Common myeloid progenitor, CD34-positive (primary cell): ENCODE measurements around the gene CCDC85C.

ENCODE experiments used
- CTCF ChIA-PET: fragments of 350-600 bp; sonication (Branson Sonifier 250); formaldehyde crosslinking; loops from one replicate; lab custom pipeline; 2021; ENCODE audit warnings: antibody characterized with exemption; lab: Charles Lee
- POLR2A ChIA-PET: fragments of 350-600 bp; sonication (Branson Sonifier 250); formaldehyde crosslinking; loops from one replicate; lab custom pipeline; 2021; ENCODE audit warnings: antibody characterized with exemption; lab: Charles Lee
- DNase-seq, 3 donors: peaks; one replicate each; pipeline versions ENCODE4 v3.0.0 to v3.0.0-alpha.2; 2013
- H3K27ac ChIP-seq, 2 experiments: 1 replicate in 1 of 2; 2 replicates in 1 of 2; pipeline ENCODE4 v1.7.0; 2013; ENCODE audit warnings: inconsistent platforms in 2 of 2, low read length in 2 of 2, mild to moderate bottlenecking in 2 of 2, low read depth in 1 of 2, moderate library complexity in 1 of 2; ENCODE audit not compliant: severe bottlenecking in 2 of 2, insufficient read depth in 1 of 2, poor library complexity in 1 of 2
- H3K27me3 ChIP-seq, 5 experiments: replicated peaks in 2 of 5; 1 replicate in 3 of 5; 2 replicates in 2 of 5; pipeline versions ENCODE4 v1.6.1 to v1.7.0; 2013; ENCODE audit warnings: low read length in 4 of 5, mild to moderate bottlenecking in 2 of 5, moderate library complexity in 2 of 5, inconsistent platforms in 1 of 5; ENCODE audit not compliant: insufficient read depth in 5 of 5, control insufficient read depth in 4 of 5
- H3K36me3 ChIP-seq, 4 experiments: 1 replicate in 2 of 4; 2 replicates in 2 of 4; pipeline versions ENCODE4 v1.6.1 to v1.7.0; 2013; ENCODE audit warnings: low read length in 3 of 4, control low read depth in 1 of 4, mild to moderate bottlenecking in 1 of 4; ENCODE audit not compliant: control insufficient read depth in 4 of 4, insufficient read depth in 4 of 4
- H3K4me1 ChIP-seq, 4 experiments: 1 replicate in 3 of 4; 2 replicates in 1 of 4; pipeline versions ENCODE4 v1.6.1 to v1.7.1; 2013; ENCODE audit warnings: low read length in 3 of 4, mild to moderate bottlenecking in 3 of 4, control low read depth in 1 of 4, inconsistent platforms in 1 of 4, moderate library complexity in 1 of 4; ENCODE audit not compliant: control insufficient read depth in 4 of 4, insufficient read depth in 4 of 4; ENCODE audit errors: control extremely low read depth in 1 of 4
- H3K4me3 ChIP-seq, 7 experiments: 1 replicate in 4 of 7; 2 replicates in 3 of 7; pipeline versions ENCODE4 v1.5.1 to v1.7.0; 2013; ENCODE audit warnings: mild to moderate bottlenecking in 7 of 7, low read length in 6 of 7, moderate library complexity in 6 of 7, inconsistent platforms in 2 of 7, low read depth in 2 of 7, control low read depth in 1 of 7; ENCODE audit not compliant: insufficient read depth in 4 of 7, control insufficient read depth in 1 of 7; ENCODE audit errors: extremely low read depth in 1 of 7
- H3K9me3 ChIP-seq, 5 experiments: 1 replicate in 4 of 5; 2 replicates in 1 of 5; pipeline versions ENCODE4 v1.6.1 to v1.7.1; 2013; ENCODE audit warnings: low read length in 4 of 5, mild to moderate bottlenecking in 2 of 5, inconsistent platforms in 1 of 5, low read depth in 1 of 5, moderate library complexity in 1 of 5; ENCODE audit not compliant: control insufficient read depth in 4 of 5, insufficient read depth in 2 of 5; ENCODE audit errors: control extremely low read depth in 1 of 5
- WGBS: methylation state at CpG from one replicate; pipeline ENCODE4 v1.1.5; 2013; ENCODE audit not compliant: insufficient coverage; 5-methylcytosine and 5-hydroxymethylcytosine counted together

CCDC85C gene

DNA sequence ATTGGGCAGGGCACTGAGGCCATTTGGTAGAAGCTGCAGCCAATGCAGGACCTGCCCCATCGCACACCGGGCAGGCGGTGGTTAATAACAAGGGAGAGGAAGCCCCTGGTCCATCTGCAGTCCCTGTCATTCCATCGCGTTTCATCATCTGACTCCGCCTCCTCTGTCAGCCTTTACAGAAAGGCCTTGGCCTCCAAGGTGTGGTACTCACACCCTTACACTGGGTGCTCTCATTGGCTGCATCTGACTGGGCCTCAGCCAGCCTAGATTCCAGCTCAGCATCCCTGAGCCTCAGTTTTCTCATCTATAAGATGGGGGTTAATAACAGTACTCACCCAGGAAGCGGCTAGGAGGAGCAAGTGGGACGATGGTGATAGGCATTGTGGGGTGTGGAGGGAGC lies 26.2 kb upstream of the CCDC85C start:
- ChIA-PET POLR2A (interaction anchor here (0.7 kb wide), 1 partner anchor 143 kb away, joined by 3 read pairs; no protein-coding TSS in a partner anchor), CTCF (interaction anchor here (0.8 to 1.6 kb wide), 4 partner anchors 9 to 114 kb away, joined by 3 to 4 read pairs (median 3); no protein-coding TSS in a partner anchor)
- no peak overlapping the region for H3K4me3 ChIP-seq
- H3K27ac ChIP-seq: no peak overlapping the region
- WGBS: 89% methylated on average over 5 of the region's 8 CpGs
- peaks cover 0 to 7% (median 2%) of the 10 kb centered on the region in 5 experiments for H3K27me3 ChIP-seq
- no peaks in the 10 kb centered on the region for H3K36me3 ChIP-seq
- no peak for DNase-seq
- H3K9me3 ChIP-seq: no peaks in the 10 kb centered on the region
- no peaks in the 10 kb centered on the region for H3K4me1 ChIP-seq

DNA sequence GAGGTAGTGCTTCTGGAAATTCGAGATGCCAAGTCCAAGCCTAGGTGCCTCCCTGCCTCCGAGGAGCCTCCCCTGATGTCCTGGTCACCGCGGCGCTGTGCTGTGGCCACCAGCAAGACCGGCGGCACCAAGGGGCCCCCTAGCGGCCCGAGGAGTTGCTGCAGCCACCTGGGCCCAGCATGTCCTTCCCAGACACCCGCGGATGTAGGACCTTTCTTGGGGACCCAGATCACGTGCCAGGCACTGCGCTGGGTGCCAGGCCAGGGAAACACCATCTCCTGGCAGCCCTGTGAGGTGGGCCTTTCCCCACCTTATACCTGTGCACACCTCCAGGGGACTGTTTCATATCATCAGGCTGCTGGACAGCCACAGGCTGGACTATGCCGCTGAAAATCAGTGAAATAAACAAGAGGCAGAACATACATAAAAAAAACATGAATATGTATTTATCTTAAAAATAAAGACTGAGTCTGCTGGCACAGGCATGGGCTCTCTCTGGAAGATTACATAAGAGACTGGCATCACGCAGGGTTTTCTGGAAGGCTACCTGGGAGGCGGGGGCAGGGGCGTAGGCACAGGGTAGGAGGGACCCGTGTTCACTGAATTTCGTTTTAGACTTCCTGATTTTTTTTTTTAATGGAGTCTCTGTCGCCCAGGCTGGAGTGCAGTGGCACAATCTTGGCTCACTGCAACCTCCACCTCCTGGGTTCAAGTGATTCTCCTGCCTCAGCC lies 25.0 kb upstream of the CCDC85C start:
- H3K27ac ChIP-seq: no peak overlapping the region
- DNase-seq: peak; percentile 52 to 69 (median 66)
- no peaks in the 10 kb centered on the region for H3K36me3 ChIP-seq
- H3K27me3 ChIP-seq: peaks cover 0 to 12% (median 2%) of the 10 kb centered on the region in 5 experiments
- CTCF ChIA-PET: interaction anchor here (0.6 to 2.4 kb wide), 9 partner anchors 10 to 205 kb away, joined by 3 to 11 read pairs (median 5); no protein-coding TSS in a partner anchor
- H3K4me3 ChIP-seq: no peak overlapping the region
- POLR2A ChIA-PET: no interaction called here
- H3K4me1 ChIP-seq: no peaks in the 10 kb centered on the region
- H3K9me3 ChIP-seq: no peaks in the 10 kb centered on the region
- 21% methylated on average over 17 of the region's 20 CpGs for WGBS

DNA sequence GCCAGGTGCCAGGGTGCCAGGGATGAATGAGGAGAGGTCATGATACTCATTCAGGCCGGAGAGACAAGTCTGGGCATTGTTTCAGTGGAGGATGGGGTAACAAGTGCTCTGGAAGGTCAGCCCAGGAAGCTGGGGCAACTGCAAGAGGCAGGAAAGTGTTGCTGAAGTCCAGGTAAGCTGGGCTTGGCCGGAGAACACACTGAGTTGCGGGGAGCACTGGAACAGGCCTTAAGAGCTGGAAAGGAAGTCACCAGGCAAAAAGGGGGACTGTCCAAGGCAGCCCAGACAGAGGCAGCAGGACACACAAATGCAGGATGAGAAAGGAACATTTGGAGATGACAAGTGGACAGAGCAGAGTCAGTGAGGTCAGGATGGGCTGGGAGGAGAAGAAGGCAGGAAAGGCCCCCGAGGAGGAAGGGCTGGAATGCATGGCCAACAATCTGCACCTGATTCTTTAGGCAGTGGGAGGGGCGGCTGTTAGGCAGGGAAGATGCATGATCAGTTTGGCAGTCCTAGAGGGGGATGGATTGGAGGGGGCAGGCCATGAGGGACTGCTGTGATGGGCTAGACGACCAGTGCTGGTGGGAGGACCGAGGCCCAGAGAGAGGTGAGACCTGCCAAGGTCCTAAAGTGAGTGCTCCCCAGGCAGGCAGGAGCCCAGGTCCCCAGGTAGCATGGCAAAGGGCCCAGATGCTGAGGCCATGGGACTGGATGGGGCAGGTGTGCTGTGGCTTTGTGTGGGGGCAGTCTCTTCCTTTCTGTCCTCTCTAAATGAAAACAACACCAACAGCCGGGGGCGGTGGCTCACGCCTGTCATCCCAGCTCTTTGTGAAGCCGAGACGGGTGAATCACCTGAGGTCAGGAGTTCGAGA lies 23.7 kb upstream of the CCDC85C start:
- Histone ChIP-seq H3K4me1 (no peaks in the 10 kb centered on the region), H3K27me3 (peaks cover 0 to 21% (median 2%) of the 10 kb centered on the region in 5 experiments), H3K9me3 (no peaks in the 10 kb centered on the region), H3K4me3 (no peak overlapping the region), H3K36me3 (no peaks in the 10 kb centered on the region), H3K27ac (no peak overlapping the region)
- WGBS: 88% methylated on average over 12 of the region's 13 CpGs
- ChIA-PET CTCF (interaction anchor here (0.6 to 2.4 kb wide), 12 partner anchors 10 to 285 kb away, joined by 3 to 11 read pairs (median 4); no protein-coding TSS in a partner anchor), POLR2A (no interaction called here)
- DNase-seq: no peak

DNA sequence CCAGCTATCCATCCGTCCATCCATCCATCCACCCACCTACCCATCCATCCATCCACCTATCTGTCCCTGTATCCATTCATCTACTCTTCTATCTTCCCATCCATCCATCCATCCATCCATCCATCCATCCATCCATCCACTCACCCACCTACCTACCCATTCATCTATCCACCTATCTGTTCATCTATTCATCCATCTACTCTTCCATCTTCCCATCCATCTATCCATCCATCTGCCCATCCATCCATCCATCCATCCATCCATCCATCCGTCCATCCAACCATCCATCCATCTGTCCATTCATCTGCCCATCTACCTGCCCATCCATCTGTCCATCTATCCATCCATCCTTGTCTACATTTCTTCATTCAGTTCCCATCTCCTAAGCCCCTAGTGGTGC lies 23.1 kb upstream of the CCDC85C start:
- H3K9me3 ChIP-seq: no peaks in the 10 kb centered on the region
- no peaks in the 10 kb centered on the region for H3K4me1 ChIP-seq
- H3K4me3 ChIP-seq: no peak overlapping the region
- 75% methylated on average over 2 of the region's 2 CpGs for WGBS
- CTCF ChIA-PET: interaction anchor here (0.6 to 2.4 kb wide), 4 partner anchors 10 to 111 kb away, joined by 3 to 11 read pairs (median 6); no protein-coding TSS in a partner anchor
- POLR2A ChIA-PET: no interaction called here
- H3K27ac ChIP-seq: no peak overlapping the region
- peaks cover 0 to 27% (median 6%) of the 10 kb centered on the region in 5 experiments for H3K27me3 ChIP-seq
- H3K36me3 ChIP-seq: no peaks in the 10 kb centered on the region
- DNase-seq: no peak

DNA sequence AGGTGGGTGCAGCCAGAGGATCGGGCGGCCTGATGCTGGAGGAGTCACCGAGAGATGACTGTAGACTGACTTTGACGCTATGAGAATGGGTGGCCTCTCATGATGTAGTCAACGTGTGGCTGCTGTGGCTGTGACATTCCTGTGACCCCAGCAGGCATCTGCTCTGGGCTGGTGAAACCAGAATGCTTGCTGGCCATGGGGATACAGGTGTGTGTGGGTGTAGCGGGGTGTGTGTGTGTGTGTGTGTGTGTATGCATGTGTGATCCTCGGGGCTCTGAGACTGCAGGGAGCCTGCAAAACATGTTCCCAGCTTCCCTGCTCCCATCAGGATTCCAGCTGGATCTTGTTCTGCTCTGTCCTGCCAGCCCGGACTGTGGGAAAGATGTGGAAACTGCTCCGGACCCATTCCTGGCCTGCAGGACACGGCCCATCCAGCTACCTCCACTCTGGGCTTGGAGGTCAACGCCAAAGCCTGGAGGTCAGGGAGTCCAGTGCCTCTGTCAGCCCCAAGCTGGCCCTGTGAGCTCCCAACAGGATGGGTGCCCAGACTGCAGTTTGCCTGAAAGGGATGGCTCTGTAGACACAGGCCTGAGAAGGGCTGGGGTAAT lies 22.1 kb upstream of the CCDC85C start:
- no peaks in the 10 kb centered on the region for H3K4me1 ChIP-seq
- ChIA-PET POLR2A (no interaction called here), CTCF (interaction anchor here (0.8 to 1.6 kb wide), 3 partner anchors 19 to 105 kb away, joined by 3 to 4 read pairs (median 3); no protein-coding TSS in a partner anchor)
- 94% methylated on average over 9 of the region's 11 CpGs for WGBS
- no peaks in the 10 kb centered on the region for H3K9me3 ChIP-seq
- DNase-seq: no peak
- no peaks in the 10 kb centered on the region for H3K36me3 ChIP-seq
- peaks cover 0 to 30% (median 6%) of the 10 kb centered on the region in 5 experiments for H3K27me3 ChIP-seq
- H3K27ac ChIP-seq: no peak overlapping the region
- no peak overlapping the region for H3K4me3 ChIP-seq

DNA sequence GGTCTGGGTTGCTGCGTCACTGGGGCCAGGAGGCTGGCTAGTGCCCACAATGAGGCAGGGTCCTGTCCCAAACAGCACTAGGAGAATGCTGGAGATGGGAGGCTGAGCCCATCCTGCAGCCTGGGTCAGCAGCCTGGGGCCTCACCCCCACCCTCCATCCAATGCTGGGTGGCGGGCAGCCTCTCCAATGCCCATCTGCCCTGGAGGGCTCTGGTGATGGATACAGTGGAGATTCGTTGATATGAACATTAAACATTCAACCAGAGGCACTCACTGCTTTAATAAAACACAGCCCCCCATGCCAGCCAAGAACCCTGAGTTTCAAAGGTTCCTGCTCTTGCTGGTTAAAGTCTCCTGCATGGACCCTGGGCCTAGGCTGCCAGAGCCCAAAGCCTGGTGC lies 21.5 kb upstream of the CCDC85C start:
- DNase-seq: no peak
- Histone ChIP-seq H3K36me3 (no peaks in the 10 kb centered on the region), H3K27ac (no peak overlapping the region), H3K4me3 (no peak overlapping the region), H3K27me3 (peaks cover 0 to 36% (median 6%) of the 10 kb centered on the region in 5 experiments), H3K4me1 (no peaks in the 10 kb centered on the region), H3K9me3 (no peaks in the 10 kb centered on the region)
- ChIA-PET CTCF (interaction anchor here (0.8 kb wide), 1 partner anchor 104 kb away, joined by 3 read pairs; no protein-coding TSS in a partner anchor), POLR2A (interaction anchor here (0.5 kb wide), 1 partner anchor 85 kb away, joined by 4 read pairs; no protein-coding TSS in a partner anchor)
- WGBS: 100% methylated on average over 2 of the region's 3 CpGs
